Activated CD4-positive, alpha-beta T cell treated with anti-CD3 and anti-CD28 coated beads, Interleukin-2, amount 10 ng/mL, durations not matched to agents 24 days and 14 days (primary cell): ENCODE results near the gene CRLF1. TPM values are rescaled to one million over a fixed set of nuclear protein-coding genes. Genes with fewer than 3 reads are reported as not detected.

Experiments used
- DNase-seq: peaks from one replicate; pipeline ENCODE4 v3.0.0; 2022
- H3K27ac Mint-ChIP-seq: one replicate; pipeline ENCODE4 v1.8.0; 2022; ENCODE audit warnings: mild to moderate bottlenecking, mixed read lengths
- H3K27me3 Mint-ChIP-seq: one replicate; pipeline ENCODE4 v1.8.0; 2022; ENCODE audit warnings: mixed read lengths
- H3K36me3 Mint-ChIP-seq: one replicate; pipeline ENCODE4 v1.8.0; 2022; ENCODE audit warnings: low read depth, mild to moderate bottlenecking, mixed read lengths
- H3K4me1 Mint-ChIP-seq: one replicate; pipeline ENCODE4 v1.8.0; 2021; ENCODE audit warnings: mixed read lengths
- H3K4me3 Mint-ChIP-seq: one replicate; pipeline ENCODE4 v1.8.0; 2022; ENCODE audit warnings: mild to moderate bottlenecking, moderate library complexity, mixed read lengths
- H3K9me3 Mint-ChIP-seq: one replicate; pipeline ENCODE4 v1.8.0; 2021; ENCODE audit warnings: mixed read lengths
- intact Hi-C: fragments of 100-400 bp; cut with micrococcal nuclease; formaldehyde crosslinking; loops from one replicate; pipeline ENCODE4 v1.15.1; 2023
- total RNA-seq: library from RNA; stranded (reverse); gene quantifications from 2 replicates; pipeline ENCODE4 v1.2.3, GENCODE V29; 2022

Gene CRLF1
- total RNA-seq, 1 donor from 2014 or later, result not detected

DNA sequence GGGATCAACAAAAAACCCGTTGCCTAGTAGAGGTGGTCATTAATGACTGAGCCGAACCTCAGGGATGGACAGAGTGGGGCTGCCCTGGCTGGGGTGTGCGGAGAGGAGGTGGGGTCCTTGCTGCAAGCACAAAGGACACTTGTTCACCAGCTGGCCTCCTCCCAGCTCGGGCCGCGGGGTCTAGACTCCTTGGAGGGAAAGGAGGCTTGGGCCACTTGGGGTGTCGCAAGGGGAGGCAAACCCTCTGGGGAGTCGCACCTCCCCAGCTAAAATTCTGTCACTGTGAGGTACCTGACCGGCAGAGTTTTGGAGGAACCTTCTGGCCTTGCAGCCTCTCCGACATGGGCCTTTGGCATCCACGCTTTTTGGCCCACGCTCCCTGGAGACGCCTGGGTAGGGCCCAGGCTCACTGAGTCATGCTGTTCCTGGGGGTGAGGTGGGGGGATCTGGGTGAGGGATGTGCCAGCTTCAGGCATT is 38.5 kb upstream of the CRLF1 start:
- Mint-ChIP-seq H3K36me3 (peaks cover 5% of the 10 kb centered on the region), H3K4me1 (peaks cover 3% of the 10 kb centered on the region), H3K9me3 (no peaks in the 10 kb centered on the region), H3K27ac (no peak overlapping the region), H3K27me3 (no peaks in the 10 kb centered on the region), H3K4me3 (no peak overlapping the region)
- DNase-seq, result no peak
- intact Hi-C loops, result no loop called here

- H3K27me3 Mint-ChIP-seq, result no peaks in the 10 kb centered on the region
- no peak overlapping the region for H3K4me3 Mint-ChIP-seq
- intact Hi-C loops, result no loop called here
- peaks cover 6% of the 10 kb centered on the region for H3K36me3 Mint-ChIP-seq
- peaks cover 3% of the 10 kb centered on the region for H3K4me1 Mint-ChIP-seq
- no peak overlapping the region for H3K27ac Mint-ChIP-seq
- no peak for DNase-seq
- H3K9me3 Mint-ChIP-seq, result no peaks in the 10 kb centered on the region
These were observed 37.8 kb upstream of the CRLF1 start for GRCh38 chr19:18644196-18645034.

DNA sequence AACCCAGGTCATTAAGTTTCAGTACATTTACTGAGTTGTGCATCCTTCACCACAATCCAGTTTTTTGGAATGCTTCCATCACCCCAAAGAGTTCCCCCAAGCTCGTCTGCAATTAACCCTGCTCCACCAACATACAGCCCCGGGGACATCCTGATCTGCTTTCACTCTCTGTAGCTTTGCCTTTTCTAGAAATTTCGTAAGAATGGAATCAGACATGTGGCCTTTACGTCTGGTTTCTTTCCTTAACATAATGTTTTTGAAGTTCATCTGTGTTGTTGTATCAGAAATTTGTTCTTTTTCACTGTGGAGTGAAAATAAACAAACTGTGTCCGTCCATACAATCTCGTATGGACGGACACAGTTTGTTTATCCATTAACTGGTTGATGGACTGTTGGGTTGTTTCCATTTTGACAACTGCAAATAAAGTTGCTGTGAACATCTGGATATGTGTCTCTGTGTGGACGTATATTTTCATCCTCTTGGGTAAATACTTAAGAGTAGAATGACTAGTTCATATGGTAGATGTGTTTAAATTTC is 33.2 kb upstream of the CRLF1 start:
- Mint-ChIP-seq H3K4me3 (no peak overlapping the region), H3K27me3 (peaks cover 2% of the 10 kb centered on the region), H3K36me3 (peaks cover 7% of the 10 kb centered on the region), H3K27ac (no peak overlapping the region), H3K4me1 (peaks cover 26% of the 10 kb centered on the region), H3K9me3 (no peaks in the 10 kb centered on the region)
- intact Hi-C loops, result loop anchor here (5.0 kb wide), 1 partner anchor 42 kb away; no protein-coding TSS in a partner anchor
- DNase-seq, result no peak

DNA sequence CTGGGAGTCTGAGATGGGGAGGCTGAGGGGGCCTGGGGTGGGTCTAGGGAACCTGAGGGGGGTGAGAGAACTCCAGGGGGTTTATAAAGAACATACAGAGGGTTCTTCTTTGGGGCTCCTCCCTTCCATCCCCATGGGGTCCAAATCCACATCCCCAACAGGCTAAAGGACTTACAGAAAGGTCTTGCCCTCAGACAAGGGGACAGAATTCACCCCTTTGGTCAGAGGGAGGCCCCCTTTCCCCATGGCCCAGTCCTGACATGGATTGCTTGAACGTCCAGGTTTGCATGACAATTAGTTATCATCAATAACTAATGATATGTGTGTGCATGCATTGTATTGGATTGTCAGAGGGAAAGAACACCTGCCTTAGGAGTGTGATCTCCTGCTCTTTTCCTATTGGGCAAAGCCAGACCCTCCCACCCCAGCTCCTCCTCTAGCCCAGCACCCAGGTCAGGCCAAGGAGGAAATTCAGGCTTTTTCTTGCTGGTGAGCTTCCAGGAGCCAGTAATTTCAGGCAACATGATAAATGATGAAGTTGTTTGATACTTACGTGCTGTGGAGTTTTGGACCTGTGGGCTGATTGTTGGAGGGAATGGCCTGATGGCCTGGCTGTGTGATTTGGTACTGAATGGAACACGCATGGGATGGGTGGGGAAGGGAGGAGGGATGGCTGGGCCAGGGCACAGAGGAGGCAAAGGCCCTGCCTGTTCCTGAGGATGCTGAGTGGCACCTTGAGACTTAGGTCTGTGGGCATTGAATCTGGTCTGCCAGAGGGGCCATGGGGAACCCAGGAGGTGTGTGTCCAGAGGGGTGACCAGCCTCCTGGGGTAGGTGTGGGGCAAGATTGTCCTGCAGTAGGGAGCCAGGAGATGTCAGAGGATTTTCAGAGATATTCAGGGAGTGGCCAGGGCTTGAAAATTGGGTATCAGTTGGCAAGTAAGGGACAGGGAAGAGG is 31.4 kb upstream of the CRLF1 start:
- Mint-ChIP-seq H3K9me3 (no peaks in the 10 kb centered on the region), H3K27ac (peak overlapping the region; percentile 76), H3K4me1 (peaks cover 22% of the 10 kb centered on the region), H3K4me3 (peak overlapping the region; percentile 99), H3K36me3 (peaks cover 3% of the 10 kb centered on the region), H3K27me3 (peaks cover 9% of the 10 kb centered on the region)
- peak; percentile 62 for DNase-seq
- intact Hi-C loops, result loop anchor here (5.0 kb wide), 1 partner anchor 41 kb away; no protein-coding TSS in a partner anchor

DNA sequence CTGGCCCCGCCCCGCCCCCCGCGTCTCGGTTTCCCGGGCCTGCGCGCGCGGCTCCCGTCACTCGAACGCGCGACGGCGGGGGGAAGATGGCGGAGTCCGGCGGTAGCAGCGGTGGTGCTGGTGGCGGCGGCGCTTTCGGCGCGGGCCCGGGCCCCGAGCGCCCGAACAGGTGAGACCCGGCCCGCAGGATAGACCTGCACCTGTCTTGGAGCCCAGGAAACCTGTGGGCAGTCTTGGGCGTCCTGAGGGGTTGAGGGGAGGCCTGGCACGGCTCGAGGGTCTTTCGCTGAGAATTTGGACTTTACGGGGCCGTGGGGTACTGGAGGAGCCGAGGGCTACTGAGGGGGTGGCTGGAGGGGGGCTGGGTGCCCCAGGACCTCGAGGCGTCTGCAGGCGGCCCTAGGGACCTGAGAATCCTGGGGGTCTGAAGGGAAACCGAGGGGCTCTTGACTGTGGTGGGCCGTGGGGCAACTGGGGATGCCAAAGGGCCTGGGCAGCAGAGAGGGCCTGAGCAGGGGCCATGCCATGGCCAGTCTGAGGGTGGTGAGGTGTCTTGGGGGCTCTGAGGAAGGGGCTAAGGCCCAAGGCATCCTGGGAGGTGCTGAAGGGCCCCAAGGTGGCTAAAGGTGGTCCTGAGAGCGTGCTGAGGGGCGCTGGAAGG is 30.5 kb upstream of the CRLF1 start, which contains the start of gene KLHL26:
TSS of gene KLHL26 (plus strand) at position 60 of the 661 bp plus-strand sequence. CDS start at position 87, 27 bp downstream.
- peak; percentile 65 for DNase-seq
- Mint-ChIP-seq H3K4me1 (peaks cover 22% of the 10 kb centered on the region), H3K27ac (peak within 1 kb of the TSS; percentile 93), H3K4me3 (peak within 1 kb of the TSS; percentile 99), H3K9me3 (no peaks in the 10 kb centered on the region), H3K27me3 (peaks cover 9% of the 10 kb centered on the region), H3K36me3 (peaks cover 3% of the 10 kb centered on the region)
- intact Hi-C loops, result loop anchor here (1.0 to 5.0 kb wide), 5 partner anchors 40 to 295 kb away; partner anchors contain the start of genes COPE, DDX49 and ELL

DNA sequence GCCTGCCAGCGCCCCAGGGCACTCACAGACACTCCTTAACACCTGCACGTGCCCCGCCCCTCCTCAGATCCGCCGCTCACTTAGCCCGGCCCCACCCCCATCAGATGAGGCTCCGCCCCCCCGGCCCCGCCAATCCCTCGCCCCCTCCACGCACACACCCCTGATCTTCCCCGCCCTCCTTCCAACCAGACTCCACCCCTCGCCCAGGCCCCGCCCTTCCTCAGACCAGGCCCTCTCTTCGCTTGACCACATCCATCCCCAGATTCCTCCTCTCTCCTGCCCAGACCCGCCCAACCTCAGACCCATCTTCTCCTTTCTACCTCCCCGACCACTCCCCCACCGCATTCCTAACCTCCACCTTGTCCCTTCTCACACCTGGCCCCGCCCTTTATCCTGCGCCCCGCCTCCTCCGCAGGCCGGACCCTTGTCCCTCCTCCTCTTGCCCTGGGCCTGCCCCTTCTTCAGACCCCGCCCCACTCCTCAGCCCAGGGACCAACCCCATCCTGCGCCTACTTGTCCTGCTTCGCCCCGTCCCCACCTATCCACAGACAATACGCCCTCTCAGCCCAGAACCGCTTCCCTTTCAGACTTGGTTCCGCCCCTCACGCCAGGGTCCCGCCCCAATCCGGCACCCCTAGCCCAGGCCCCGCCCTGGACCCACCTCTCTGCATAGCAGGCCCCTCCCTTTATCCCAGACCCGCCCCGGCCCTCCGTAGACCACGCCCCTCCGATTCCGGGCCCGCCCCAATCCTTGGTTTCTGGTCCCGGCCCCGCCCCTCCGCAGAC is 29.8 kb upstream of the CRLF1 start:
- DNase-seq, result peak; percentile 100
- peaks cover 3% of the 10 kb centered on the region for H3K36me3 Mint-ChIP-seq
- peak overlapping the region; percentile 99 for H3K4me3 Mint-ChIP-seq
- intact Hi-C loops, result loop anchor here (1.0 to 5.0 kb wide), 5 partner anchors 39 to 296 kb away; partner anchors contain the start of genes COPE, DDX49 and ELL
- H3K4me1 Mint-ChIP-seq, result peaks cover 22% of the 10 kb centered on the region
- H3K9me3 Mint-ChIP-seq, result no peaks in the 10 kb centered on the region
- H3K27me3 Mint-ChIP-seq, result peaks cover 9% of the 10 kb centered on the region
- H3K27ac Mint-ChIP-seq, result peak overlapping the region; percentile 93

GRCh38 chr19:18635831-18636182 is 29.2 kb upstream of the CRLF1 start:
- Mint-ChIP-seq H3K27ac (peak overlapping the region; percentile 93), H3K9me3 (no peaks in the 10 kb centered on the region), H3K4me1 (peaks cover 22% of the 10 kb centered on the region), H3K36me3 (peaks cover 3% of the 10 kb centered on the region), H3K4me3 (peak overlapping the region; percentile 99), H3K27me3 (peaks cover 9% of the 10 kb centered on the region)
- intact Hi-C loops, result loop anchor here (1.0 to 5.0 kb wide), 5 partner anchors 39 to 296 kb away; partner anchors contain the start of genes COPE, DDX49 and ELL
- no peak for DNase-seq

DNA sequence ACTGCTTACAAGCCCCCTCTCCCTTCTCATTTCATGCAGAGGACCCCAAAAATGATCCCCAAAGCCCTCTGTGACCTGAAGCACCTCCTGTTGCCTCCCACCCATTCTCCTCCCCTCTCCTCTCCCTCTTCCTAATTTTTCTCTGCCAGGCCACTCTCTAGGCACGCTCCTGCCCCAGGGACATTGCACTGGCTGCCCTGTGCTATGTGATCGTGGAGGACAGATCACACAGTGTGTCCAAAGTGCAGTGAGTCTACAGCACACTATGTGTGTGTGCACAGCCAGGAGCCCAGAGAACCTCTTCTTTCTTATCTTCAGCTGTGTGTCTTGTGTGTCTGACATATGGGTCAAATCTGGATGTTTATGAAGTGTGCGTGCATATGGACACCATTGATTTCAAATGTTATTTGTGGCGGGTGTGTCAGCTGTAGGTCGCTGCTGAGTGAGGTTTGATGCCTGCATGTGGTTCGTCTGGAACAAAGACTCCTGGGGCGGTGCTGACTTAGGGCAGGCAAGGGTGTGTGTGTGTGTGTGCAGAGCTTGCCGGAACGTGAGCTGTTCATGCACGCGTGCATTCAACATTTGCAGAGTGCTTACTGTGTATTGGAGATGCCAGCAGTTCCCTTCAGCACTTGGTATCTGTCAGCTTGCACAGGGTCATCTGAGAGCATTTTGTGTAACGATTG is 28.2 kb upstream of the CRLF1 start:
- peaks cover 12% of the 10 kb centered on the region for H3K27me3 Mint-ChIP-seq
- DNase-seq, result peak; percentile 66
- peaks cover 3% of the 10 kb centered on the region for H3K36me3 Mint-ChIP-seq
- H3K9me3 Mint-ChIP-seq, result no peaks in the 10 kb centered on the region
- H3K27ac Mint-ChIP-seq, result no peak overlapping the region
- intact Hi-C loops, result loop anchor here (5.0 kb wide), 1 partner anchor 37 kb away; no protein-coding TSS in a partner anchor
- H3K4me1 Mint-ChIP-seq, result peaks cover 22% of the 10 kb centered on the region
- no peak overlapping the region for H3K4me3 Mint-ChIP-seq

DNA sequence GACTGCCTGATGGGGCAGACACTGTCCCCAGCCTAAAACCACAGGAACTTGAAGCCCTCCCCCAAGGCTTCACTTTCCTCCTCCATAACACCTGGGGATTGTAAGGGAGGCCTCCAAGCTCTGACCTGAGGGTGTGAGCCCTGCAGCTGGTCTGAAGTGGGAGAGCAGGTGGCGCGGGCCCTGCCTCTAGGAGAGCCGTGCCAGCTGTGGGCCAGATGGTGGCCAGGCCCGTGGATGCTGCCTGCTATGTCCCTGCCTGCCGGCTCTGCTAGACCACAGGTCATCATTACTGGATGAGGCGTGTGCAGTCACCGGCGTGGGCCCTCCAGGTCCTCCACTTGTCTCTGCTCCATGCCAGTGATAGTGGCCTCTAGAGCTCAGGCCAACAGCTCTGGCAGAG is 26.7 kb upstream of the CRLF1 start:
- no peak overlapping the region for H3K27ac Mint-ChIP-seq
- H3K9me3 Mint-ChIP-seq, result no peaks in the 10 kb centered on the region
- no peak for DNase-seq
- H3K36me3 Mint-ChIP-seq, result peaks cover 1% of the 10 kb centered on the region
- peaks cover 22% of the 10 kb centered on the region for H3K4me1 Mint-ChIP-seq
- H3K4me3 Mint-ChIP-seq, result no peak overlapping the region
- intact Hi-C loops, result no loop called here
- H3K27me3 Mint-ChIP-seq, result peaks cover 13% of the 10 kb centered on the region

DNA sequence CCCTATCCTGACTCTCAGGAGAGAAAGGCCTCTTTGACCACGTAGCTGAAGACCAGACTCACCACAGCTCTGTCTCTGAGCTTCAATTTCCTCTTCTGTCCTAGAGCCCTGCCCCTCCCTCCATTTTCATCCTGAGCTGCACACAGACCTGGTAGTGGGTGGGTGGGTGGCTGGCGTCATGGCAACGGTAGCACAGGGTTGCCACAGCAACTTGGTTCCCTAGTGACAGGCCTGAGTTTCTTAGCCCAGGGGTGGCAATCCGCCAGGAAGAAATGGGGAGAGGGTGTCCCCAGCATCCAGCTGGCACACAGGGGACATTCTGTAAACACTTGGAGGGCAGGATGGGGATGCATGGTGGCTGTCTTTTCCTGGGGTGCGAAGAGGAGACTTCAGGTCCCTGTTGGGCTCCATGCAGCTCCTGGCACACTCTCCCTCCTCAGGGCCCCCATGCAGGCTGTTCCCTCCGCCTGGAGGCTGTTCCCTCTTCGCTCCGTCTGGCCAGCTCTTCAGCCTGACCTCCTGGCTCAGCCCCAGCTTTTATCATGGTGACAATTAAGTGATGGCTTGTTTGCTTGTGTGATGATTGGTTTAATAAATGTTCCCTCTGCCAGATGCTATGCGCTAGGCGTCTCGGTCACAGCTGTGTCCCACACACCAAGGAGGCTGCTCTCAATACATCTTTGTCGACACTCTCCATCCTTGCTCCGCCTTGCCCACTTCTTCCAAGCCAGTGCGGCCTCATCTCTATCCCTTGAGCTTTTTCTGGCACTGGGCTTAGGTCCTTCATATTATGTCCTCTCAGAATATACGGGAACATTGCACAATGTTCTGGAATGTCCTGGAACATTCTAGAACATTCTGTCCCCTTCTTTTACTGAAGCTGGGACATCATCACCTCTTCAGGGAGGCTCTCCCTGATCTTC is 22.8 kb upstream of the CRLF1 start:
- Mint-ChIP-seq H3K4me1 (no peaks in the 10 kb centered on the region), H3K4me3 (no peak overlapping the region), H3K9me3 (no peaks in the 10 kb centered on the region), H3K27me3 (peaks cover 12% of the 10 kb centered on the region), H3K36me3 (no peaks in the 10 kb centered on the region), H3K27ac (peak overlapping the region; percentile 55)
- DNase-seq, result no peak
- intact Hi-C loops, result no loop called here

DNA sequence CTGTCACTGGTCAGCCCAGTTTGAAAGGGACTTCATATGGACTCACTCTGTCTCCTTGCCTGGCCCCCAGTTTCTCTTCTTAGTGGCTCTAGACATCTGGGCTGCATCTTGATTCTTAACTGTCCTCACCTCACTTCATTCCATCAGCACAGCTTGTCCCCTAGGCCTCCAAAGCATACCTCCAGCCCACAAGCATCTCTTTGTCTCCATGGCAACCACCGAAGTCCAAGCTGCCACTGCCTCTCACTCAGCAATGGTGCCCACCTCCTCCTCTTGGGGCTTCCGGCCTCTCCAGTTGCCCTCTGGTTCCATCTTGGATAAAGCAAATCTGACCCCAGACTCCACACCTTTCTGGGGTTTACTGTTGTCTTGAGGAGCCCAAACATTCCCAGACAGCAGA is 20.3 kb upstream of the CRLF1 start:
- H3K4me1 Mint-ChIP-seq, result peaks cover 1% of the 10 kb centered on the region
- H3K9me3 Mint-ChIP-seq, result no peaks in the 10 kb centered on the region
- intact Hi-C loops, result no loop called here
- peaks cover 8% of the 10 kb centered on the region for H3K27me3 Mint-ChIP-seq
- H3K4me3 Mint-ChIP-seq, result no peak overlapping the region
- no peak overlapping the region for H3K27ac Mint-ChIP-seq
- DNase-seq, result no peak
- H3K36me3 Mint-ChIP-seq, result no peaks in the 10 kb centered on the region
